Uterus (tissue), 2 donors: ENCODE data around the gene SRPK2.

Experiments used
- CTCF ChIP-seq, 4 experiments: fragments of 200-600 bp in 2 of 4; fragments of 450-650 bp in 2 of 4; sonication (generic) in 2 of 4; IDR thresholded peaks; one replicate each; pipeline ENCODE4 v1.5.1; 2016 to 2019; ENCODE audit warnings: antibody characterized with exemption in 4 of 4, mild to moderate bottlenecking in 2 of 4, moderate library complexity in 1 of 4
- POLR2A ChIP-seq, 2 donors: fragments of 450-650 bp; IDR thresholded peaks; one replicate each; pipeline ENCODE4 v1.6.1; 2016; ENCODE audit warnings: antibody characterized with exemption in 2 of 2, mild to moderate bottlenecking in 1 of 2, moderate library complexity in 1 of 2

DNA sequence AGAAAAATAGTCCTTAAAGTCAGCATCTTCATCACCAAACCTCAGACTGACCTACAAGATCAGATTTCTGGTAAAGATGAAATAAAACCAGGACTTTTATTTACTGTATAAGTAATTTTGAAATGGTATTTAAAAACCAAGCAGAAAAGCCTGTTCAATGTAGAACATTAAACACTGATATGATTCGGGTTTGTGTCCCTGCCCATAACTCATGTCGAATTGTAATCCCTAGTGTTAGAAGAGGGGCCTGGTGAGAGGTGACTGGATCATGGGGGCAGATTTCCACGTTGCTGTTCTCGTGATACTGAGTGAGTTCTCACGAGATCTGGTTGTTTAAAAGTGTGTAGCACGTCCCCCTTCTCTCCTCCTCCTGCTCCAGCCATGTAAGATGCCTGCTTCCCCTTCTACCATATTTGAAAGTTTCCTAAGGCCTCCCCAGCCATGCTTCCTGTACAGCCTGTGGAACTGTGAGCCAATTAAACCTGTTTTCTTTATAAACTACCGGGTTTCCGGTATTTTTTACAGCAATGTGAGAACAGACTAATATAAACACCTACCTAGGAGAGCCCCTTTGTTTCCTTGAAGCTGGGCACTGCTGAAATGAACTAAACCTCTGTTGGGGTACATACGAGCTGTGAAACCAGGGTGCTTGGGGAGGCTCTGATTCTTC is 254.6 kb downstream of the SRPK2 start:
- TF ChIP-seq CTCF (IDR thresholded peaks at IDR 0.05) (no peak), POLR2A (IDR thresholded peaks at IDR 0.05) (no peak)
